AG08396 (cell line): ENCODE results near the gene SRGAP3.

ENCODE experiments used
- DNase-seq: peaks from one replicate; pipeline ENCODE4 v3.0.0; 2012; ENCODE audit warnings: low spot score, mixed read lengths

Gene SRGAP3

DNA sequence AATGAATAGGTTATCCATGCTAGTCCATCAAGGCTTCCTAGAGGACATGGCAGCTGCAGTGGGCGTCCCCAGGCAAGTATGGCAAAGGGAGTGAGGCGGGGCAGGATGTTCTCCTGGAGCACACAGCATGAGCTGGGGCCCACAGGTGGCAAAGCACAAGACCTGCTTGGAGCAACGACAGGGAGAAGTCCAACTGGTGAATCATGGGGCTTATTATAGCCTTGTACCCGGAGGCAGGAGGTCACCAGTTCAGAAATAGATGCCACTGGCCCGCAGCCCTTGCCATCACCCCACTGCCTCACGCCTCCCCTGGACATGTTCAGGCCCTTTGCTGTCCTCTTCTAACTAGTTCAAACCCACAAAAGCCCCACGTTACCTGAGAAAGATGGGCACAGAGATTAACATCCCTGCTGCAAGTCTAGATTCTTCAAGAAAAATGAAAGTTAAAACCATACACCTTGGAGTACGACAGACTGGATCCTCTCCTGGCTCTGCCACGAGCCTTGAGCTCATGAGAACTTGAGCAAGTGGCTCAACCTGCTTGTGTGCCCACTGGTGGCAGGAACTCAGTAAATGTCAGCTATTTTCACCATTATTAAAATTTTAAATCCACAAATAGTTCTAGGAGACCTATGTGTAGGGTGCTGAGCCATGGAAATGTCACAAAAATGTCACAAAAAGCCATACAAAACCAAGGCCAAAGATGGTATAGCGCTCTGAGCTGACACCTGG is 1.8 kb upstream of the SRGAP3 start:
- DNase-seq, result no peak

GRCh38 chr3:9250236-9250635 is 790 bp upstream of the SRGAP3 start:
- DNase-seq, result no peak

GRCh38 chr3:9248522-9249271 is 749 bp downstream of the SRGAP3 start:
- DNase-seq, result no peak

- no peak for DNase-seq
Measured at GRCh38 chr3:9247941-9248521, 1.4 kb downstream of the SRGAP3 start.

DNA sequence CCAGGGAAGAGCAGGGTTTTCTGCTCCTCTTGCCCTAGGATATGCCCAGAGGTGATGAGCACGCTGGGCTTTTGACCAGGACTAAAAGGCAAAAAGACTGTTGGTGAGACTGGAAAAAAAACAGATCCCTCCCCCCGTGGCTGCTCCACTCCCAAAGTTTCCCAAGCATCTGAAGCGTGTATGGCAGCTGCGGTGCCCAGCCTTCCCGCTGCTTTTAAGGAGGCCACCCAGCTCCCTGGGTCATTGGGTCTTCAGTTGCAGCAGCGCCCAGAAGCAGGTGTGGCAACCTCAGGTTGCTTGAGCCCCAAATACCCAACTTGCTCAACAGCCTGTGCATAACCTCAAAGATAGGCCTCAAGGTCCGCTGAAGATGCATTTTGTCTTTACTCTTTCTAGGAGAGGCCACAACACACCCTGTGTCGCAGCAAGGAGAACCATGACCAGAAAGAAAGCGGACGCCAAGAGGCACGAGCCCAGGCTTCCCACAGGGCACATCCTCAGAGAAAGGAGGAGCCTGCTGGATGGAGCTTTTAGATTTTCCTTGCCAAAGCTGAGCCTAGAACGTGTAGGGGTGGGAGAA is 2.0 kb downstream of the SRGAP3 start:
- DNase-seq, result no peak

- no peak for DNase-seq
Measured at GRCh38 chr3:9246189-9246588, 3.3 kb downstream of the SRGAP3 start.

- DNase-seq, result no peak
Measured at GRCh38 chr3:9244495-9245183, 4.8 kb downstream of the SRGAP3 start.

- DNase-seq, result no peak
Measured at GRCh38 chr3:9241956-9242355, 7.5 kb downstream of the SRGAP3 start.

- no peak for DNase-seq
Measured at GRCh38 chr3:9239680-9240079, 9.8 kb downstream of the SRGAP3 start.

GRCh38 chr3:9238721-9239295 is 10.6 kb downstream of the SRGAP3 start:
- no peak for DNase-seq

DNA sequence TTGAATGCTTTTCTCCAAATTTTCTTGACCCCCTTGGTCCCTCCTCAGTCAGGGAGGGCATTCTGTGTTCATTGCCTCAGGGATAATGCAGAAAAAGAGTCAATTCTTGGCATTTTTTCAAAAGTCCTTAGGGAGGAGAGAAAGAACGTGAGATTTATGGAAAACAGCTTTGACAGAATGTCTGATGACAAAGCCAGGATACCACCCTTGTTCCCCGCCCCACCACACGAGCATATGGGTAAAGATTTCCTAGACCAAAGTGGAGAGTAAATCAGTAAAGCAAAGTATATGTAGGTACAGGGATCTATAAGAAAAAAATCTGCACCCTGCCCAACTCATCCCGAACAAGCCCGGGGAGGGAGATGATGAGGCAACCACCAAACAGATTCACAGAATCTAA is 11.2 kb downstream of the SRGAP3 start:
- DNase-seq, result no peak

DNA sequence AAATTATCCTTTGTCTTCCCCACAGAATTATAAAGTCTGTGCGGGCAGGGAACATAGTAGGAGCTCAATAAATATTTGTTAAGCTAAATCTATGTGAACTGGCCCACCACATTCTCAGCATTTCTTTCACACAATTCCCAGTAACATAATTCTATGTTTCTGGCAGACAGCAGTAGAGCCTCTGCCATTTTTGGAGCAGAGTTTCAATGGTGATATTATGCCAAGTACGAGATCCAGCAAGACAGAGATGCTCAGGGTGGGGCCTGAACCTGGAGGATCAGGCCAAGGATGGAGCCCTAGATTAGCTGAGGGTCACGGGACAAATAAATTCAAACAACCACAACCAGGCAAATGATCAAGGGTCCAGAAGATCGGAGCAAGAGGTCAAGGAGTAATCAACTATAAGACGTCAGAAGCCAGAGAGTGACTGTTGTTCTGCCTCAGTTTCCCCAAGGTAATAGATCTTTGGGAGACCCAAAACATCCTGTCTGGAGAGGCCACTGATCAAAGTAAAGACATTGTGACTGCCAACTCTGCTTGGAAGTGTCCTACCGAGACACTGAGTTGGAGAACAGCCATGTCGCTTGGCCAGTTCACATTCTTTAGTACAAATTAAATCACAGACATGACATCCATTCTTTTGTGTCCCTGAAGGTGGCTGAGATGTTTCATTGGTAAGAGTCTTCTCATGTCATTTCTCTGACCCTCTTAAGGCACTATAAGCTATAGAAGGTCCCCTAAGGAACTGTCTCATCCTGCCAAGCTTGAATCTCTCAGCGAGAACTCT is 15.4 kb downstream of the SRGAP3 start:
- no peak for DNase-seq

DNA sequence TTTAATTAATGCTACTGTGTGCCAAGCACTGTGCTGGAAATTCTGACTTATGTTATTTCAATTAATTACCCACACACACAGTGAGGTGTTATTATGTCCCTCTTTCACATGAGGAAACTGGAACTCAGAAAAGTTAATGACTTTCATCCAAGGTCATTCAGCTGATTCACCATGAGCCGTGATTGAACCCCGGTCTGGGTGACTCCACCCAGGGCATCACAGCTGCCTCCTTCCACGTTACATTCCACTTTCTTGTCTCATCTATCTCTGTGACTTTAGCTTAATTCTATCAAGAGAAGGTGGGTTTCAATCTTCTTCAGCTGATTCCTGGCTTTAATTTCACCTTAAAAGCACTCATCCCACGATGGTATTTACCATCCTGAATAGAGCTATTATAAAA is 16.3 kb downstream of the SRGAP3 start:
- no peak for DNase-seq

- no peak for DNase-seq
Measured at GRCh38 chr3:9231937-9232336, 17.5 kb downstream of the SRGAP3 start.

DNA sequence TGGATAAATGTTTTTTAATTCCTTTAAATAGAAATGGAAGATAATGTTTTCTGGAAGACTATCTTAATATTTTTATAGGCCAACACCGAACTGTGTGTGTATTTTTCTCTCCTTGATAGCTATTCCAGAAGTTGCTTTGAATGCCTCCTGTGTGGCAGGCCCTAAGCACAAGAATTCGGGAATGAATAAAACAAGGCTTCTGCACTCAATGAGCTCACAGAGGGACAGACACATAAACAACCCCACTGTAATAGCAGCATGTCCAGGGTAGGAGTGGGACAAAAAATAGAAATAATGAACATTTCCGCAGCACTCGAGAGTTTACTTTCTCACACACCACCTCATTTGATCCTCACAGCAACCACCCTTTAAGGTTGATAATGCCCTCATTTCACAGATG is 18.0 kb downstream of the SRGAP3 start:
- no peak for DNase-seq

- no peak for DNase-seq
Measured at GRCh38 chr3:9231006-9231405, 18.4 kb downstream of the SRGAP3 start.

- DNase-seq, result no peak
Measured at GRCh38 chr3:9230596-9230995, 18.9 kb downstream of the SRGAP3 start.

DNA sequence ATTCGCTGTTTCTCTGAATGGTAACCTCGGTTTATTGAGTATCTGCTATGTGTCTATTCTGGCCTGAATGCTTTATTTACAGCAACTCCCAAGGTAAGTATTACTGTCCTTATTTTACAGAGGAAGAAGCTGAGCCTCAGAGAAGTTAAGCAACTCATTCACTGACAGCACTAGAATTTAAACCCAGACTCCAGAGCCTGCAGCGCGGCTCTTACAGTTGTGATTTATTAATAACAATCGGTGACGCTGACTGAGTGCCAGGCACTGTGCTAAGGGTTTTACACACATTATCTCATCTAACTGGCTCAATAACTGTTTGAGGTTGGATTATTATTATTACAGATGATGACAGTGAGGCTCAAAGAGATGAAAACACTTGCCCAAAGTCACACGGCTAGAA is 19.6 kb downstream of the SRGAP3 start:
- DNase-seq, result no peak

DNA sequence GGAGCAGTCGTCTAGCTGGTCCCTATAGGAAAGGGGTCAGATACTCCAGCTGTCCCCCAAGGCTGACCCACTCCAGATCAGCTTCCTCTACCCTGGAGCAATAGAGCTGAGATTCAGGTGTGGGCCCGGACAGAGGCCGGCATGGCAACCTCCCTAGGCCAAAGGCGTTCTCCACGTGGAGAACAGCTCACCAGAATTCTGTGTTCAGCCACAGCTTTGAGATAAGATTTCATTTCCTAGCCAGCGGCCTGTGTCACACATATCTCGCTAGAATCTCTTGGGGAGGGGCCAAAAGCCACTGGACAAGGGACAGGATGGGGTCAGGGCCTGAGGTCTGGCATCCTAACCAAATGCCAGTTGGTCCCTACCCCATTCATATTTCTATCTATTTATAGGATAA is 20.1 kb downstream of the SRGAP3 start:
- DNase-seq, result no peak

GRCh38 chr3:9226326-9226725 is 23.1 kb downstream of the SRGAP3 start:
- no peak for DNase-seq

DNA sequence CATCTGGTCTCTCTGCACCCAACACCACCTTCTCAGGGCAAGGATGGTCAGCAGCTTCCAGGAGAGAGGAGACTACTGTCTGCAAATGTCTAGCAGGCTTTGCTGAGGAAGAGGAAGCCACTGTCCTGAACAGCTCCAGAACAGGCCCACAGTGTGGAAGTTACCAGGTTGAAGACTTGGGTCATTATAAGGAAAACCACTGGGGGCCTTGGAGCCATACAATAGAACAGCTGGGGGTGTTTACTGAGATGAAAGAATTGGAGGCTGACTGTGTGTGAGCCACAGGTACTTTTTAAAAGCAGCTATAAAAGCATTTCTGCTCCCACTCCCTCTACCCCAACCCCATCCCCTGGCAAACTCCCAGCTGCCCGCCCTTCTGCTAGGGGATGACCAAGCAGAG is 24.2 kb downstream of the SRGAP3 start:
- DNase-seq, result no peak
